ENCODE measurements around the gene TRIM9.

Gene TRIM9

GRCh38 chr14:51089278-51089677 lies 5.6 kb downstream of the TRIM9 start:
- Histone ChIP-seq H3K9ac (ENCODE audit: low read depth, low read length) (no peak overlapping the region), H3K4me3 (ENCODE audit: low read length) (no peak overlapping the region), H3K27ac (ENCODE audit: low read length) (no peak overlapping the region), H3K4me1 (ENCODE audit: insufficient read depth, low read length) (peaks cover 3% of the 10 kb centered on the region; the same call in 1 of the 2 replicates), H3K9me3 (ENCODE audit: insufficient read depth, low read depth, low read length) (no peaks in the 10 kb centered on the region), H3K36me3 (ENCODE audit: insufficient read depth, low read depth, low read length) (no peaks in the 10 kb centered on the region), H3K27me3 (ENCODE audit: insufficient read depth, low read length) (peaks cover 32% of the 10 kb centered on the region)

DNA sequence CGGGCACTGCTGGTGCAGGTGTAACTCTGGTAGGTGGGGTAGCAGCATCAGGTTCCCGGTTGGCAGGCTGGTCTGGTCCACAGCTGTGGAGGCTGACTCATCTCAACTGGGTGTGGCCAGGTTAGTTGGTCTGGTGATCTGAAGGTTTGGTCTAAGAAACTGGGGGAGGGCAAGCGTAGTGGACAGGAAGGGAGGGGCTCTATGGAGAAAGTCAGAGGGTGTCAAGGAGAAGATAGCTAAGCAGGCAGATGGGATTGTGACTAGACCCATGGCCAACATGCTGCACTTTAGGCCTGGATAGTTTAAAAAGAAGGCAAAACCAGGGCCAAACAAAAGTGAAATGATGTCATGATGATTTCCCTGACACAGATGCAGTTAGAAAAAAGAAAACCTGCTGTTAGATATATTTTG lies 7.9 kb downstream of the TRIM9 start:
- peaks cover 10% of the 10 kb centered on the region for H3K27me3 ChIP-seq (ENCODE audit: insufficient read depth, low read length)
- no peaks in the 10 kb centered on the region for H3K9me3 ChIP-seq (ENCODE audit: insufficient read depth, low read depth, low read length)
- H3K4me1 ChIP-seq (ENCODE audit: insufficient read depth, low read length), result no peaks in the 10 kb centered on the region
- no peak overlapping the region for H3K27ac ChIP-seq (ENCODE audit: low read length)
- H3K36me3 ChIP-seq (ENCODE audit: insufficient read depth, low read depth, low read length), result no peaks in the 10 kb centered on the region
- H3K9ac ChIP-seq (ENCODE audit: low read depth, low read length), result no peak overlapping the region
- no peak overlapping the region for H3K4me3 ChIP-seq (ENCODE audit: low read length)

DNA sequence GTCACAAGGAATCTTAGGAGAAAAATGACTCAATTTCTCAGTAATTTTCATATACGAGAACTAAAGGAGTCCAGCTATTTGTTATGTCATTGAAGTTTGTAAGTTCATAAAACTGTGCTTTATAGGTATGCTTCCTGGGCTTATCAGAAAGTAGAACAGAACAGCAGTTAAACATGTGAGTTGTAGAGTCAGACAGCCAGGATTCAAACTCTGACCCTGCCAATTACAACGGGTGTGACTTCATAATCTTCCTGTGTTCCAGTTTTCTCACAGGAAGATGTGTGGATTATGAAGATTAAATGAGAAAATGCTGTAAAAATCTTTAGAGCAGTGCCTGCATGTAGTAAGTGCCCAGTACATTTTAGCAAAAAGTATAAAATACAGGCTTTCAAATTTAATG lies 8.9 kb downstream of the TRIM9 start:
- Histone ChIP-seq H3K4me1 (ENCODE audit: insufficient read depth, low read length) (no peaks in the 10 kb centered on the region), H3K9me3 (ENCODE audit: insufficient read depth, low read depth, low read length) (no peaks in the 10 kb centered on the region), H3K4me3 (ENCODE audit: low read length) (no peak overlapping the region), H3K9ac (ENCODE audit: low read depth, low read length) (no peak overlapping the region), H3K36me3 (ENCODE audit: insufficient read depth, low read depth, low read length) (no peaks in the 10 kb centered on the region), H3K27ac (ENCODE audit: low read length) (no peak overlapping the region), H3K27me3 (ENCODE audit: insufficient read depth, low read length) (no peaks in the 10 kb centered on the region)

DNA sequence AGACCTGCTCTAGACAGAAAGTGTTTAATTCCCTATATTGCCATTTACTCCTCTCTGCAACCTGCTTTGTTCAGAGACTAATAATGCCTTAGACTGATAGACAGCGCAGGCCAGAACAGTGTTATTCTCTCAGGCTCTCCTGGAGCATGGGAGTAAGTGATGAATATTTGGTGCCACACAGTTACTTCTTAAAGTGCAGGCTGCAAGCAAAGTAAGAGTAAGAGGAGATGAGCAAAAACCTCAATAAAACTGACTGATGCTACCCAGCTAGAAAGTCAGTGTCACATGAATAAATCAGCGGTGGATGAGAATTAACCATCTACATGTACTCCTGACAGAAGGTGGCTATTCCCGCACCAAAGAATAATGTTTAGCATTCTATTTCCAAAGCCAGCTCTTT lies 9.9 kb downstream of the TRIM9 start:
- no peaks in the 10 kb centered on the region for H3K27me3 ChIP-seq (ENCODE audit: insufficient read depth, low read length)
- no peaks in the 10 kb centered on the region for H3K9me3 ChIP-seq (ENCODE audit: insufficient read depth, low read depth, low read length)
- H3K27ac ChIP-seq (ENCODE audit: low read length), result no peak overlapping the region
- H3K9ac ChIP-seq (ENCODE audit: low read depth, low read length), result no peak overlapping the region
- H3K4me1 ChIP-seq (ENCODE audit: insufficient read depth, low read length), result no peaks in the 10 kb centered on the region
- no peak overlapping the region for H3K4me3 ChIP-seq (ENCODE audit: low read length)
- no peaks in the 10 kb centered on the region for H3K36me3 ChIP-seq (ENCODE audit: insufficient read depth, low read depth, low read length)

GRCh38 chr14:51084507-51084906 lies 10.4 kb downstream of the TRIM9 start:
- no peak overlapping the region for H3K27ac ChIP-seq (ENCODE audit: low read length)
- no peaks in the 10 kb centered on the region for H3K27me3 ChIP-seq (ENCODE audit: insufficient read depth, low read length)
- H3K9me3 ChIP-seq (ENCODE audit: insufficient read depth, low read depth, low read length), result no peaks in the 10 kb centered on the region
- no peak overlapping the region for H3K4me3 ChIP-seq (ENCODE audit: low read length)
- H3K36me3 ChIP-seq (ENCODE audit: insufficient read depth, low read depth, low read length), result no peaks in the 10 kb centered on the region
- H3K9ac ChIP-seq (ENCODE audit: low read depth, low read length), result no peak overlapping the region
- H3K4me1 ChIP-seq (ENCODE audit: insufficient read depth, low read length), result no peaks in the 10 kb centered on the region

- H3K27ac ChIP-seq (ENCODE audit: low read length), result no peak overlapping the region
- H3K27me3 ChIP-seq (ENCODE audit: insufficient read depth, low read length), result no peaks in the 10 kb centered on the region
- H3K9ac ChIP-seq (ENCODE audit: low read depth, low read length), result no peak overlapping the region
- H3K9me3 ChIP-seq (ENCODE audit: insufficient read depth, low read depth, low read length), result no peaks in the 10 kb centered on the region
- H3K36me3 ChIP-seq (ENCODE audit: insufficient read depth, low read depth, low read length), result no peaks in the 10 kb centered on the region
- H3K4me1 ChIP-seq (ENCODE audit: insufficient read depth, low read length), result no peaks in the 10 kb centered on the region
- no peak overlapping the region for H3K4me3 ChIP-seq (ENCODE audit: low read length)
Measured at GRCh38 chr14:51082349-51082748, 12.6 kb downstream of the TRIM9 start.

DNA sequence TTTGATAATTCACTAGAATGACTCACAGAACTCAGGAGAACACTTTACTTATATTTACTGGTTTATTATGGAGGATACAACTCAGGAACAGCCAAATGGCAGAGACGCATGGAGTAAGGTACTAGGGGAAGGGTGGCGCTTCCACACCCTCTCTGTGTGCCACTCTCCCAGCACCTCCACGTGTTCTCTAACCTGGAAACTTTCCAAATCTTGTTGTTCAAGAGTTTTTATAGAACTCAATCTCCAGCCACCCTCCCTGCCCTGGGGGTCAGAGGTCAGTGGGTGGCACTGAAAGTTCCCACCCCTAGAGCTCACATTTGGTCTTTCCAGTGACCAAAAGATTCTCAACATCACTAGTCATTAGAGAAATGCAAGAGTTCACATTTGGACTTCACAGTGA lies 13.2 kb downstream of the TRIM9 start:
- no peaks in the 10 kb centered on the region for H3K36me3 ChIP-seq (ENCODE audit: insufficient read depth, low read depth, low read length)
- H3K4me1 ChIP-seq (ENCODE audit: insufficient read depth, low read length), result no peaks in the 10 kb centered on the region
- H3K4me3 ChIP-seq (ENCODE audit: low read length), result no peak overlapping the region

DNA sequence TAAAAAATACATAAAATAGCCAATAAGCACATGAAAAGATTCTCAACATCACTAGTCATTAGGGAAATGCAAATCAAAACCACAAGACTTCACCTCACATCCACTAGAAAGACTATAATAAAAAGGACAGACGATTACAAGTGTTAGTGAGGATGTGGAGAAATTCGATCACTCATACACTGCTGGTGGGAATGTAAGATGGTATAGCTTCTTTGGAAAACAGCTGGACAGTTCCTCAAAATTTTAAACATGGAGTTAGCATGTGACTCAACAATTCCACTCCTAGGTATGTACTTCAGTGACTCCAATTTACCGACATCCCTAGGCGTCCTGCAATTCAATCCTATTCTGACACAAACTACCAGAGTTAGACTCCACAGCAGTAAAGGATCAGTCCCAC lies 13.7 kb downstream of the TRIM9 start:
- no peak overlapping the region for H3K4me3 ChIP-seq (ENCODE audit: low read length)
- H3K4me1 ChIP-seq (ENCODE audit: insufficient read depth, low read length), result no peaks in the 10 kb centered on the region
- no peaks in the 10 kb centered on the region for H3K9me3 ChIP-seq (ENCODE audit: insufficient read depth, low read depth, low read length)
- no peak overlapping the region for H3K27ac ChIP-seq (ENCODE audit: low read length)
- no peaks in the 10 kb centered on the region for H3K36me3 ChIP-seq (ENCODE audit: insufficient read depth, low read depth, low read length)
- no peak overlapping the region for H3K9ac ChIP-seq (ENCODE audit: low read depth, low read length)
- no peaks in the 10 kb centered on the region for H3K27me3 ChIP-seq (ENCODE audit: insufficient read depth, low read length)

More for the DNA sequence above, 13.2 kb downstream of the TRIM9 start:
- no peaks in the 10 kb centered on the region for H3K27me3 ChIP-seq (ENCODE audit: insufficient read depth, low read length)
- no peak overlapping the region for H3K9ac ChIP-seq (ENCODE audit: low read depth, low read length)
- H3K9me3 ChIP-seq (ENCODE audit: insufficient read depth, low read depth, low read length), result no peaks in the 10 kb centered on the region
- no peak overlapping the region for H3K27ac ChIP-seq (ENCODE audit: low read length)

GRCh38 chr14:51080645-51081044 lies 14.3 kb downstream of the TRIM9 start:
- Histone ChIP-seq H3K9ac (ENCODE audit: low read depth, low read length) (no peak overlapping the region), H3K27me3 (ENCODE audit: insufficient read depth, low read length) (no peaks in the 10 kb centered on the region), H3K4me3 (ENCODE audit: low read length) (no peak overlapping the region), H3K27ac (ENCODE audit: low read length) (no peak overlapping the region), H3K9me3 (ENCODE audit: insufficient read depth, low read depth, low read length) (no peaks in the 10 kb centered on the region), H3K4me1 (ENCODE audit: insufficient read depth, low read length) (no peaks in the 10 kb centered on the region), H3K36me3 (ENCODE audit: insufficient read depth, low read depth, low read length) (no peaks in the 10 kb centered on the region)

DNA sequence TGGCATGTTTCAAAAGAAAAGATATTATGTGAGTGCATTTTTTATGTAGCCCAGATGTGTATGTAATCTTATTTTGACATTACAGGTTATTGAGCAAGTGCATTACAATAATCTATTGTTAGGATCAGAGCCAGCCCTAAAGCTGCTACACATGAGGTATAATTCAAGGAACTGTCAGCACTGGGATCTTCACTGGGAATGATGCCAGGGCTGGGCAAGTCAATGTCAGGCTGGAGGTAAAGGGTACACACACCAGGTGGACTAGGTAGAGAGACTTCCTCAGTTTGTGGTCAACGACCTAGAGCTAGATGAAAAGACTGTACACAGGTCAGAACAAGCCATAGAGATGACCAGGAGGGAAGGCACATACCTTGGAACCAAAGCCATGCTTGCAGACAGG lies 15.4 kb downstream of the TRIM9 start:
- Histone ChIP-seq H3K9ac (ENCODE audit: low read depth, low read length) (no peak overlapping the region), H3K9me3 (ENCODE audit: insufficient read depth, low read depth, low read length) (no peaks in the 10 kb centered on the region), H3K36me3 (ENCODE audit: insufficient read depth, low read depth, low read length) (no peaks in the 10 kb centered on the region), H3K4me3 (ENCODE audit: low read length) (no peak overlapping the region), H3K4me1 (ENCODE audit: insufficient read depth, low read length) (no peaks in the 10 kb centered on the region), H3K27ac (ENCODE audit: low read length) (no peak overlapping the region), H3K27me3 (ENCODE audit: insufficient read depth, low read length) (no peaks in the 10 kb centered on the region)

- Histone ChIP-seq H3K27me3 (ENCODE audit: insufficient read depth, low read length) (no peaks in the 10 kb centered on the region), H3K4me3 (ENCODE audit: low read length) (no peak overlapping the region), H3K9me3 (ENCODE audit: insufficient read depth, low read depth, low read length) (no peaks in the 10 kb centered on the region), H3K36me3 (ENCODE audit: insufficient read depth, low read depth, low read length) (no peaks in the 10 kb centered on the region), H3K4me1 (ENCODE audit: insufficient read depth, low read length) (no peaks in the 10 kb centered on the region), H3K9ac (ENCODE audit: low read depth, low read length) (no peak overlapping the region), H3K27ac (ENCODE audit: low read length) (no peak overlapping the region)
Measured at GRCh38 chr14:51079085-51079484, 15.8 kb downstream of the TRIM9 start.

GRCh38 chr14:51074701-51075385 lies 20.1 kb downstream of the TRIM9 start:
- Histone ChIP-seq H3K27ac (ENCODE audit: low read length) (no peak overlapping the region), H3K4me3 (ENCODE audit: low read length) (no peak overlapping the region), H3K9ac (ENCODE audit: low read depth, low read length) (no peak overlapping the region), H3K9me3 (ENCODE audit: insufficient read depth, low read depth, low read length) (no peaks in the 10 kb centered on the region), H3K27me3 (ENCODE audit: insufficient read depth, low read length) (no peaks in the 10 kb centered on the region), H3K36me3 (ENCODE audit: insufficient read depth, low read depth, low read length) (no peaks in the 10 kb centered on the region), H3K4me1 (ENCODE audit: insufficient read depth, low read length) (no peaks in the 10 kb centered on the region)
